NB4 (cell line): ENCODE results near the gene FAM20C.

Source experiments
- CTCF ChIP-seq: IDR thresholded peaks from one replicate; pipeline ENCODE4 v1.5.1; 2012; ENCODE audit warnings: low read depth, low read length
- MAX ChIP-seq: IDR thresholded peaks from 2 replicates; pipeline ENCODE4 v1.6.1; 2011; ENCODE audit warnings: low read depth, low read length
- MYC ChIP-seq: IDR thresholded peaks from 2 replicates; pipeline ENCODE4 v1.6.1; 2011; ENCODE audit warnings: low read depth, low read length
- POLR2A ChIP-seq: IDR thresholded peaks from 2 replicates; pipeline ENCODE4 v1.6.1; 2011; ENCODE audit warnings: mild to moderate bottlenecking; ENCODE audit not compliant: insufficient read length; ENCODE audit errors: extremely low read depth

DNA sequence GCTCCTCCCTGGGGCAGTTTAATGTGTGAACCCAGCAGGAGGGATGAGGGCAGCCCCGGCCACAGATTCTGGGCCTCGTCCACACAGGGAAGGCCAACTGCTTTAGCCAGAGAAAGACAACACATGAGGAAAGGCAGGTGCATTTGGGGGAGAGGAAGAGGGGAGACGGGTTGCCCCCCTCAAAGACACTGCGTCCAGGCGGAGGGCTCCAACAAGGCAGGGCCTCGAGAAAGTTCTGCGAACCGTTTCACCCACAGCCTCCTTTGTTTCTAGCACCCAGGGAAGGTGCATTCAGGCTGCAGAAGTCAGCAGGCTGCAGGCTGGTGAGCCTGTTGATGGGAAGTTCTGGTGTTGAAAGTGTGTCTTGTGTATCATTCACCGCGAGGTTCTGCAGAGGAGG lies 107.7 kb downstream of the FAM20C start:
- no peak for TF ChIP-seq MYC
- no peak for TF ChIP-seq POLR2A
- TF ChIP-seq CTCF = no peak
- TF ChIP-seq MAX = no peak
